B cell (primary cell): ENCODE measurements around the gene ZFYVE21. TPM values are rescaled to one million over a fixed set of nuclear protein-coding genes. Genes with fewer than 3 reads are reported as not detected.

Experiments used
- ATAC-seq: fragments of 200-7000 bp; cut with Tn5 transposase; one replicate; pipeline ENCODE4 v1.10.0; 2021; ENCODE audit warnings: low read depth, mild to moderate bottlenecking, moderate number of reproducible peaks, moderate library complexity
- CTCF ChIA-PET: fragments of 350-600 bp; sonication (Branson Sonifier 250); formaldehyde crosslinking; loops from one replicate; lab custom pipeline; 2021; ENCODE audit warnings: antibody characterized with exemption, inconsistent platforms; lab: Charles Lee
- POLR2A ChIA-PET: fragments of 350-600 bp; sonication (Branson Sonifier 250); formaldehyde crosslinking; loops from one replicate; lab custom pipeline; 2021; ENCODE audit warnings: antibody characterized with exemption; lab: Charles Lee
- DNase-seq: peaks from one replicate; pipeline ENCODE4 v3.0.0; 2013
- H2AFZ ChIP-seq: 2 replicates; pipeline ENCODE4 v1.6.1; 2012; ENCODE audit warnings: mild to moderate bottlenecking, low read depth, low read length; ENCODE audit not compliant: insufficient read depth, poor library complexity, severe bottlenecking
- H3K27ac ChIP-seq, 2 donors: 1 replicate in 1 of 2; 2 replicates in 1 of 2; pipeline ENCODE4 v1.5.1; 2012 to 2013; ENCODE audit warnings: low read length in 2 of 2, mild to moderate bottlenecking in 2 of 2, moderate library complexity in 1 of 2
- H3K27me3 ChIP-seq, 4 experiments: fragments of 200-600 bp in 1 of 4; sonication (generic) in 1 of 4; replicated peaks in 1 of 4; 1 replicate in 2 of 4; 2 replicates in 2 of 4; pipeline versions ENCODE4 v1.6.1 to v1.7.0; 2013 to 2016; ENCODE audit warnings: low read length in 3 of 4, mild to moderate bottlenecking in 2 of 4, mixed read lengths in 1 of 4, moderate library complexity in 1 of 4; ENCODE audit not compliant: insufficient read depth in 4 of 4, control insufficient read depth in 3 of 4; ENCODE audit errors: control extremely low read depth in 1 of 4
- H3K36me3 ChIP-seq, 2 experiments: replicated peaks in 1 of 2; 1 replicate in 1 of 2; 2 replicates in 1 of 2; pipeline versions ENCODE4 v1.6.1 to v1.7.1; 2013; ENCODE audit warnings: low read length in 1 of 2; ENCODE audit not compliant: insufficient read depth in 2 of 2, control insufficient read depth in 1 of 2; ENCODE audit errors: control extremely low read depth in 1 of 2, extremely low read depth in 1 of 2
- H3K4me1 ChIP-seq, 2 donors: fragments of 200-600 bp in 1 of 2; sonication (generic) in 1 of 2; 1 replicate in 1 of 2; 2 replicates in 1 of 2; pipeline versions ENCODE4 v1.5.1 to v1.6.1; 2013 to 2017; ENCODE audit warnings: low read length in 2 of 2; ENCODE audit not compliant: control insufficient read depth in 2 of 2, insufficient read depth in 2 of 2
- H3K4me2 ChIP-seq: replicated peaks from 2 replicates; pipeline ENCODE3; 2012; ENCODE audit warnings: mild to moderate bottlenecking, low read depth, low read length; ENCODE audit not compliant: poor library complexity, severe bottlenecking
- H3K4me3 ChIP-seq, 5 experiments: fragments of 200-600 bp in 1 of 5; sonication (generic) in 1 of 5; 1 replicate in 3 of 5; 2 replicates in 2 of 5; pipeline versions ENCODE4 v1.5.1 to v1.7.0; 2011 to 2016; ENCODE audit warnings: low read length in 4 of 5, mild to moderate bottlenecking in 4 of 5, low read depth in 2 of 5, control low read depth in 1 of 5, moderate library complexity in 1 of 5; ENCODE audit not compliant: insufficient read depth in 1 of 5; ENCODE audit errors: control extremely low read depth in 1 of 5, extremely low read depth in 1 of 5
- H3K79me2 ChIP-seq: fragments of 200-600 bp; sonication (generic); one replicate; pipeline ENCODE4 v1.6.0; 2016; ENCODE audit warnings: low read length; ENCODE audit not compliant: control insufficient read depth, insufficient read depth
- H3K9ac ChIP-seq: fragments of 200-600 bp; sonication (generic); 2 replicates; pipeline ENCODE4 v1.6.1; 2017; ENCODE audit warnings: mild to moderate bottlenecking, low read length, moderate library complexity
- H3K9me3 ChIP-seq, 3 donors: one replicate each; pipeline versions ENCODE4 v1.6.1 to v1.7.1; 2013; ENCODE audit warnings: low read length in 2 of 3; ENCODE audit not compliant: control insufficient read depth in 2 of 3, insufficient read depth in 1 of 3; ENCODE audit errors: control extremely low read depth in 1 of 3
- H4K20me1 ChIP-seq: 2 replicates; pipeline ENCODE4 v1.6.0; 2012; ENCODE audit warnings: mild to moderate bottlenecking, low read length; ENCODE audit not compliant: insufficient read depth, control insufficient read depth, poor library complexity, severe bottlenecking
- H3K27ac Mint-ChIP-seq: one replicate; pipeline ENCODE4 v1.8.0; 2021; ENCODE audit warnings: mixed read lengths
- H3K27me3 Mint-ChIP-seq: one replicate; pipeline ENCODE4 v1.8.0; 2021; ENCODE audit warnings: mixed read lengths
- H3K4me1 Mint-ChIP-seq: one replicate; pipeline ENCODE4 v1.8.0; 2021; ENCODE audit warnings: mixed read lengths
- H3K4me3 Mint-ChIP-seq: one replicate; pipeline ENCODE4 v1.8.0; 2021; ENCODE audit warnings: mixed read lengths
- H3K9me3 Mint-ChIP-seq: one replicate; pipeline ENCODE4 v1.8.0; 2022; ENCODE audit warnings: mixed read lengths; ENCODE audit not compliant: insufficient read depth
- EZH2 ChIP-seq: IDR thresholded peaks from 2 replicates; pipeline ENCODE4 v1.6.1; 2012; ENCODE audit warnings: borderline replicate concordance, low read depth, mild to moderate bottlenecking, moderate library complexity, low read length; ENCODE audit not compliant: insufficient read depth, poor library complexity, severe bottlenecking
- WGBS: methylation state at CpG from one replicate; pipeline ENCODE4 v1.1.5; 2013; ENCODE audit warnings: missing lambda C conversion rate; ENCODE audit not compliant: insufficient coverage; 5-methylcytosine and 5-hydroxymethylcytosine counted together
- intact Hi-C: fragments of 100-400 bp; cut with micrococcal nuclease; formaldehyde crosslinking; loops from one replicate; pipeline ENCODE4 v1.10.0; 2022
- polyA plus RNA-seq: library from polyadenylated mRNA; depleted of rRNA; stranded (reverse); fragments of >200 nt; gene quantifications from 2 replicates; pipeline ENCODE4 v1.2.3, GENCODE V29; 2012
- total RNA-seq, 2 donors: library from RNA; stranded (reverse); fragments of 120-200 nt in 1 of 2; gene quantifications; 1 replicate in 1 of 2; 2 replicates in 1 of 2; pipeline versions ENCODE4 v1.2.3 to v1.2.4, GENCODE V29; 2013 to 2022
- TF ChIP-seq, protein P1 (sequence below): fragments of 200-600 bp; IDR thresholded peaks from one replicate; pipeline ENCODE4 v1.8.0; 2022; ENCODE audit warnings: antibody characterized with exemption, mild to moderate bottlenecking

The ZFYVE21 gene
- total and polyA plus RNA-seq, 2 donors (not counting 1 experiment from before 2014, with no cell fraction given), result 17.0 to 18.6 TPM

- DNase-seq, result no peak
- no peaks in the 10 kb centered on the region for H3K27me3 Mint-ChIP-seq
- H3K4me1 ChIP-seq, result peaks cover 15 to 23% of the 10 kb centered on the region in 2 donors
- CTCF ChIA-PET, result no interaction called here
- H3K9ac ChIP-seq, result no peak overlapping the region
- POLR2A ChIA-PET, result no interaction called here
- intact Hi-C loops, result loop anchor here (5.0 kb wide), 1 partner anchor 1034 kb away; the partner anchor contains the start of gene SIVA1
- no peak overlapping the region for H3K27ac Mint-ChIP-seq
- H3K27me3 ChIP-seq, result no peaks in the 10 kb centered on the region
- no peaks in the 10 kb centered on the region for H3K9me3 Mint-ChIP-seq
- no peak overlapping the region for H3K4me3 ChIP-seq
- H3K4me1 Mint-ChIP-seq, result peaks cover 33% of the 10 kb centered on the region
- ATAC-seq, result no peak
- 94% methylated on average over 16 of the region's 16 CpGs for WGBS
- H3K4me3 Mint-ChIP-seq, result no peak overlapping the region
- H3K36me3 ChIP-seq, result no peaks in the 10 kb centered on the region
- TF ChIP-seq EZH2, result no peak
- TF ChIP-seq, protein P1, sequence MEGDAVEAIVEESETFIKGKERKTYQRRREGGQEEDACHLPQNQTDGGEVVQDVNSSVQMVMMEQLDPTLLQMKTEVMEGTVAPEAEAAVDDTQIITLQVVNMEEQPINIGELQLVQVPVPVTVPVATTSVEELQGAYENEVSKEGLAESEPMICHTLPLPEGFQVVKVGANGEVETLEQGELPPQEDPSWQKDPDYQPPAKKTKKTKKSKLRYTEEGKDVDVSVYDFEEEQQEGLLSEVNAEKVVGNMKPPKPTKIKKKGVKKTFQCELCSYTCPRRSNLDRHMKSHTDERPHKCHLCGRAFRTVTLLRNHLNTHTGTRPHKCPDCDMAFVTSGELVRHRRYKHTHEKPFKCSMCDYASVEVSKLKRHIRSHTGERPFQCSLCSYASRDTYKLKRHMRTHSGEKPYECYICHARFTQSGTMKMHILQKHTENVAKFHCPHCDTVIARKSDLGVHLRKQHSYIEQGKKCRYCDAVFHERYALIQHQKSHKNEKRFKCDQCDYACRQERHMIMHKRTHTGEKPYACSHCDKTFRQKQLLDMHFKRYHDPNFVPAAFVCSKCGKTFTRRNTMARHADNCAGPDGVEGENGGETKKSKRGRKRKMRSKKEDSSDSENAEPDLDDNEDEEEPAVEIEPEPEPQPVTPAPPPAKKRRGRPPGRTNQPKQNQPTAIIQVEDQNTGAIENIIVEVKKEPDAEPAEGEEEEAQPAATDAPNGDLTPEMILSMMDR, result no peak
- no peaks in the 10 kb centered on the region for H3K9me3 ChIP-seq
- no peak overlapping the region for H3K27ac ChIP-seq
- peaks cover 52% of the 10 kb centered on the region for H3K79me2 ChIP-seq
- no peak overlapping the region for H2AFZ ChIP-seq
- no peak overlapping the region for H3K4me2 ChIP-seq
- H4K20me1 ChIP-seq, result peaks cover 38% of the 10 kb centered on the region
Measured at GRCh38 chr14:103718572-103718971, 3.0 kb downstream of the ZFYVE21 start.

DNA sequence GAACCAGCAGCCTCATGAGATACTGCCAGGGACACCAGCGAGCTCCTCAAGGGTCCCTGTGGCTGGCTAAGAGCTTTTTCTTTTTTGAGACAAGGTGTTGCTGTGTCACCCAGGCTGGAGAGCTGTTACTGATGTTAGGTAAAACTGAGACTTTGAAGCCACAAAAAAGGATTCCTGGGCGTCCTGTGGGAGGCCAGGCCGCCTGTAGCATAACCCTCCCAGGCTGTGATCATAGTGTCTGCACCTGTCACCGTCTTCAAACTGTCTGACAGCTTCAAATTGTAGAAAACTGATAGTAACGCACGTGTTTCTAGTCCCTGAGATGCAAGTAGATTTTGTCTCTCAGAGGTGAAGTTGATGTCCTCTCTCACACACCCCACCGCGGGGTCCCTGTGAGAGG is 4.1 kb downstream of the ZFYVE21 start:
- peaks cover 31% of the 10 kb centered on the region for H4K20me1 ChIP-seq
- no peak overlapping the region for H3K27ac Mint-ChIP-seq
- DNase-seq, result no peak
- H3K9me3 ChIP-seq, result no peaks in the 10 kb centered on the region
- H3K27me3 ChIP-seq, result no peaks in the 10 kb centered on the region
- intact Hi-C loops, result loop anchor here (5.0 kb wide), 1 partner anchor 1033 kb away; the partner anchor contains the start of gene SIVA1
- no peak overlapping the region for H3K27ac ChIP-seq
- no peak overlapping the region for H3K4me2 ChIP-seq
- POLR2A ChIA-PET, result no interaction called here
- peaks cover 41% of the 10 kb centered on the region for H3K79me2 ChIP-seq
- CTCF ChIA-PET, result interaction anchor here (0.9 kb wide), 1 partner anchor 44 kb away, joined by 3 read pairs; no protein-coding TSS in a partner anchor
- H2AFZ ChIP-seq, result no peak overlapping the region
- H3K4me3 Mint-ChIP-seq, result no peak overlapping the region
- peaks cover 27% of the 10 kb centered on the region for H3K4me1 Mint-ChIP-seq
- H3K4me3 ChIP-seq, result no peak overlapping the region
- ATAC-seq, result no peak
- H3K9ac ChIP-seq, result no peak overlapping the region
- H3K27me3 Mint-ChIP-seq, result no peaks in the 10 kb centered on the region
- H3K36me3 ChIP-seq, result no peaks in the 10 kb centered on the region
- no peak for TF ChIP-seq EZH2
- TF ChIP-seq, protein P1, result no peak
- 67% methylated on average over 4 of the region's 8 CpGs for WGBS
- H3K9me3 Mint-ChIP-seq, result no peaks in the 10 kb centered on the region
- H3K4me1 ChIP-seq, result peaks cover 7 to 11% of the 10 kb centered on the region in 2 donors
